WTC11 (cell line): ENCODE measurements around the gene ERBB4. TPM values are rescaled to one million over a fixed set of nuclear protein-coding genes. Genes with fewer than 3 reads are reported as not detected.

ENCODE experiments used
- ATAC-seq: fragments of 200-7000 bp; cut with Tn5 transposase; 2 replicates; pipeline ENCODE4 v1.10.0; 2021; ENCODE audit warnings: mild to moderate bottlenecking, moderate library complexity
- CTCF ChIA-PET: fragments of 300-600 bp; sonication (Branson Sonifier 250); formaldehyde crosslinking; loops from one replicate; lab custom pipeline; 2021; ENCODE audit warnings: antibody characterized with exemption; lab: Charles Lee
- POLR2A ChIA-PET: fragments of 350-600 bp; sonication (Branson Sonifier 250); formaldehyde crosslinking; loops from one replicate; lab custom pipeline; 2021; ENCODE audit warnings: antibody characterized with exemption; lab: Charles Lee
- DNase-seq: peaks from one replicate; pipeline ENCODE4 v3.0.0; 2021; ENCODE audit warnings: low spot score
- H3K27ac Mint-ChIP-seq: 2 replicates; pipeline ENCODE4 v1.8.0; 2021; ENCODE audit warnings: mixed read lengths
- H3K27me3 Mint-ChIP-seq: 2 replicates; pipeline ENCODE4 v1.8.0; 2021; ENCODE audit warnings: low read depth, mild to moderate bottlenecking, moderate library complexity, mixed read lengths
- H3K36me3 Mint-ChIP-seq: 2 replicates; pipeline ENCODE4 v1.8.0; 2021; ENCODE audit warnings: mixed read lengths
- H3K4me1 Mint-ChIP-seq: 2 replicates; pipeline ENCODE4 v1.8.0; 2022; ENCODE audit warnings: mixed read lengths
- H3K4me3 Mint-ChIP-seq: 2 replicates; pipeline ENCODE4 v1.8.0; 2021; ENCODE audit warnings: mild to moderate bottlenecking, moderate library complexity, mixed read lengths
- H3K9me3 Mint-ChIP-seq: 2 replicates; pipeline ENCODE4 v1.8.0; 2021; ENCODE audit warnings: mixed read lengths
- E2F5 ChIP-seq: sonication (generic); formaldehyde crosslinking; IDR thresholded peaks from 2 replicates; pipeline ENCODE4 v1.8.1; 2022; ENCODE audit warnings: mild to moderate bottlenecking, moderate library complexity, missing genetic modification reagents
- FOXJ3 ChIP-seq: sonication (generic); formaldehyde crosslinking; IDR thresholded peaks from 2 replicates; pipeline ENCODE4 v1.9.0; 2021; ENCODE audit warnings: missing genetic modification reagents, mild to moderate bottlenecking, borderline replicate concordance
- PRRX2 ChIP-seq: fragments of 250-450 bp; sonication (Bioruptor Pico); IDR thresholded peaks from 2 replicates; pipeline ENCODE4 v1.8.0; 2021; ENCODE audit warnings: mild to moderate bottlenecking
- STAT6 ChIP-seq: sonication (generic); formaldehyde crosslinking; conservative IDR thresholded peaks from 2 replicates; pipeline ENCODE4 v1.8.1; 2023; ENCODE audit warnings: mild to moderate bottlenecking, low read depth, missing genetic modification reagents, moderate library complexity
- ZBTB21 ChIP-seq: sonication (generic); formaldehyde crosslinking; IDR thresholded peaks from 2 replicates; pipeline ENCODE4 v1.8.1; 2023; ENCODE audit warnings: mild to moderate bottlenecking, missing genetic modification reagents, borderline replicate concordance
- ZNF232 ChIP-seq: sonication (generic); formaldehyde crosslinking; IDR thresholded peaks from 2 replicates; pipeline ENCODE4 v1.8.0; 2022; ENCODE audit warnings: mild to moderate bottlenecking, missing genetic modification reagents
- ZNF263 ChIP-seq: sonication (generic); formaldehyde crosslinking; IDR thresholded peaks from 2 replicates; pipeline ENCODE4 v1.8.1; 2022; ENCODE audit warnings: low read depth, mild to moderate bottlenecking, moderate library complexity, missing genetic modification reagents
- ZNF416 ChIP-seq: fragments of 250-450 bp; sonication (Bioruptor Pico); IDR thresholded peaks from 2 replicates; pipeline ENCODE4 v1.9.0; 2021; ENCODE audit warnings: mild to moderate bottlenecking, inconsistent platforms
- ZNF425 ChIP-seq: fragments of 250-450 bp; sonication (Bioruptor Pico); conservative IDR thresholded peaks from 2 replicates; pipeline ENCODE4 v1.9.0; 2021; ENCODE audit warnings: mild to moderate bottlenecking
- ZNF512 ChIP-seq: sonication (generic); formaldehyde crosslinking; IDR thresholded peaks from 2 replicates; pipeline ENCODE4 v1.8.1; 2022; ENCODE audit warnings: missing genetic modification reagents, borderline replicate concordance
- ZNF532 ChIP-seq: fragments of 250-450 bp; sonication (Bioruptor Pico); IDR thresholded peaks from 2 replicates; pipeline ENCODE4 v1.9.0; 2021; ENCODE audit warnings: mild to moderate bottlenecking, borderline replicate concordance
- total RNA-seq: library from RNA; stranded (reverse); gene quantifications from 3 replicates; pipeline ENCODE4 v1.2.3, GENCODE V29; 2021

The ERBB4 gene
- total RNA-seq, 1 experiment from 2014 or later = 1.6 TPM

- no peak for TF ChIP-seq ZNF532
- no peak for TF ChIP-seq ZNF416
Observed at GRCh38 chr2:212556296-212556695, 17.7 kb upstream of the ERBB4 start (continued).

GRCh38 chr2:212554233-212554632 is 15.6 kb upstream of the ERBB4 start:
- Mint-ChIP-seq H3K36me3 (no peaks in the 10 kb centered on the region), H3K9me3 (0 out of 2 replicates have a peak, but pooled peaks cover 3% of the 10 kb centered on the region), H3K4me3 (no peak overlapping the region), H3K27ac (no peak overlapping the region), H3K27me3 (no peaks in the 10 kb centered on the region), H3K4me1 (peaks cover 4% of the 10 kb centered on the region)
- ATAC-seq = no peak
- POLR2A ChIA-PET = no interaction called here
- CTCF ChIA-PET = interaction anchor here (0.9 to 2.2 kb wide), 3 partner anchors 13 to 1099 kb away, joined by 3 to 6 read pairs (median 3); no protein-coding TSS in a partner anchor
- TF ChIP-seq E2F5 (CRISPR knock-in tag) = no peak
- TF ChIP-seq ZNF232 (CRISPR knock-in tag) = no peak
- TF ChIP-seq ZNF263 = no peak
- TF ChIP-seq PRRX2 (CRISPR knock-in tag) = no peak
- no peak for TF ChIP-seq ZNF425 (CRISPR knock-in tag)
- no peak for TF ChIP-seq STAT6 (CRISPR knock-in tag)
- no peak for TF ChIP-seq FOXJ3 (CRISPR knock-in tag)
- DNase-seq = no peak

- Mint-ChIP-seq H3K36me3 (no peaks in the 10 kb centered on the region), H3K4me1 (peaks cover 12% of the 10 kb centered on the region), H3K4me3 (no peak overlapping the region), H3K9me3 (0 out of 2 replicates have a peak, but pooled peaks cover 3% of the 10 kb centered on the region), H3K27ac (no peak overlapping the region), H3K27me3 (no peaks in the 10 kb centered on the region)
- no peak for DNase-seq
- CTCF ChIA-PET = no interaction called here
- POLR2A ChIA-PET = no interaction called here
- no peak for ATAC-seq
- TF ChIP-seq ZNF512 (CRISPR knock-in tag) (no peak), ZNF532 (no peak), ZBTB21 (CRISPR knock-in tag) (no peak), ZNF263 (no peak)
Observed at GRCh38 chr2:212549941-212550340, 11.3 kb upstream of the ERBB4 start.
